Cardiac muscle cell (in vitro differentiated cells and primary cell): ENCODE data around the gene TTLL6. TPM values are rescaled to one million over a fixed set of nuclear protein-coding genes. Genes with fewer than 3 reads are reported as not detected.

Source experiments
- DNase-seq, 2 donors: peaks; one replicate each; pipeline versions ENCODE4 v3.0.0 to v3.0.0-alpha.2; 2010 to 2017; ENCODE audit warnings: low read depth in 1 of 2, low spot score in 1 of 2
- H3K27ac ChIP-seq: fragments of 200-600 bp; sonication (generic); 2 replicates; pipeline ENCODE4 v1.5.1; 2016
- H3K27me3 ChIP-seq: fragments of 200-600 bp; sonication (generic); 2 replicates; pipeline ENCODE4 v1.6.0; 2016; ENCODE audit warnings: control low read depth
- H3K36me3 ChIP-seq: fragments of 200-600 bp; sonication (generic); 2 replicates; pipeline ENCODE4 v1.5.1; 2016; ENCODE audit warnings: control low read depth
- H3K4me1 ChIP-seq: fragments of 200-600 bp; sonication (generic); 2 replicates; pipeline ENCODE4 v1.8.1; 2017; ENCODE audit warnings: low read depth, mild to moderate bottlenecking, mixed run types
- H3K4me3 ChIP-seq: fragments of 200-600 bp; sonication (generic); 2 replicates; pipeline ENCODE4 v1.5.1; 2016; ENCODE audit warnings: mild to moderate bottlenecking
- H3K9me3 ChIP-seq: fragments of 200-600 bp; sonication (generic); 2 replicates; pipeline ENCODE4 v1.5.1; 2017; ENCODE audit warnings: low read depth, mild to moderate bottlenecking, control low read depth
- CTCF ChIP-seq: IDR thresholded peaks from 2 replicates; pipeline ENCODE4 v1.5.1; 2012; ENCODE audit warnings: low read depth, mild to moderate bottlenecking, low read length
- polyA plus RNA-seq: library from polyadenylated mRNA; unstranded; fragments of >200 nt; fragmentation: Nextera tagmentation; extraction: Ambion mirVana; gene quantifications from 2 replicates; pipeline ENCODE4 v1.2.1, GENCODE V29; 2016
- total RNA-seq: library from RNA; depleted of rRNA; stranded (reverse); fragments of >200 nt; gene quantifications from 2 replicates; pipeline ENCODE4 v1.2.3, GENCODE V29; 2016

The TTLL6 gene
- total and polyA plus RNA-seq, 2 experiments from 2014 or later: 0.03 TPM; not detected in 1

- no peak for TF ChIP-seq CTCF
- Histone ChIP-seq H3K9me3 (no peaks in the 10 kb centered on the region), H3K4me3 (no peak overlapping the region)
Measured at GRCh38 chr17:48727415-48728175, 89.4 kb downstream of the TTLL6 start.

DNA sequence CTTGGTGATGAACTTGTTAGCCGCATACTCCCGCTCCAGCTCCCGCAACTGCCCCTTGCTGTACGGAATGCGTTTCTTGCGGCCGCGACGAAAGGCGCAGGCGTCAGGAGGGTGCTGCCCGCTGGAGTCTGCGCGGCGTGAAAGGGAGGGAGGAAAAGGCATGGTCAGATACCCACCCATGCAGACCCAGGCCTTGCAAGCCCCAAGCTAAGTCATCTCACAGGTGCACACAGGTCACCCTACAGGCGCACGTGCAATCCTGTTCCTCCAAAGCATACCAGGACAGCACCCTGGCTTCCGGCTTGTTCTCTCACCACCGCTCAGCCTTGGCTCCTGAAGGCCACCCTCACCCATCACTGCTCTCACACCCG is 90.1 kb downstream of the TTLL6 start:
- Histone ChIP-seq H3K36me3 (no peaks in the 10 kb centered on the region), H3K27ac (no peak overlapping the region), H3K9me3 (no peaks in the 10 kb centered on the region), H3K4me1 (peaks cover 6% of the 10 kb centered on the region), H3K4me3 (no peak overlapping the region), H3K27me3 (peaks cover 100% of the 10 kb centered on the region)
- DNase-seq: no peak
- TF ChIP-seq CTCF: no peak

More at GRCh38 chr17:48727415-48728175, 89.4 kb downstream of the TTLL6 start:
- peaks cover 100% of the 10 kb centered on the region for H3K27me3 ChIP-seq
- no peak for DNase-seq
- no peaks in the 10 kb centered on the region for H3K36me3 ChIP-seq
- H3K4me1 ChIP-seq: peaks cover 6% of the 10 kb centered on the region
- H3K27ac ChIP-seq: no peak overlapping the region

- no peaks in the 10 kb centered on the region for H3K9me3 ChIP-seq
Measured at GRCh38 chr17:48726114-48726915, 90.7 kb downstream of the TTLL6 start.

GRCh38 chr17:48725288-48726064 is 91.6 kb downstream of the TTLL6 start:
- no peaks in the 10 kb centered on the region for H3K36me3 ChIP-seq
- peaks cover 100% of the 10 kb centered on the region for H3K27me3 ChIP-seq
- no peak overlapping the region for H3K27ac ChIP-seq
- no peak for DNase-seq
- H3K9me3 ChIP-seq: no peaks in the 10 kb centered on the region
- H3K4me3 ChIP-seq: no peak overlapping the region
- peaks cover 6% of the 10 kb centered on the region for H3K4me1 ChIP-seq
- no peak for TF ChIP-seq CTCF

More at GRCh38 chr17:48726114-48726915, 90.7 kb downstream of the TTLL6 start:
- Histone ChIP-seq H3K27ac (no peak overlapping the region), H3K4me1 (peaks cover 6% of the 10 kb centered on the region), H3K4me3 (no peak overlapping the region), H3K27me3 (peaks cover 100% of the 10 kb centered on the region), H3K36me3 (no peaks in the 10 kb centered on the region)
- no peak for DNase-seq
- no peak for TF ChIP-seq CTCF

GRCh38 chr17:48725004-48725287 is 92.1 kb downstream of the TTLL6 start:
- H3K9me3 ChIP-seq: no peaks in the 10 kb centered on the region
- no peak for DNase-seq
- no peaks in the 10 kb centered on the region for H3K36me3 ChIP-seq
- H3K4me1 ChIP-seq: peaks cover 6% of the 10 kb centered on the region
- H3K4me3 ChIP-seq: no peak overlapping the region
- no peak for TF ChIP-seq CTCF
- no peak overlapping the region for H3K27ac ChIP-seq
- H3K27me3 ChIP-seq: peaks cover 100% of the 10 kb centered on the region
